ENCODE measurements around the gene AGR2. TPM values are rescaled to one million over a fixed set of nuclear protein-coding genes. Genes with fewer than 3 reads are reported as not detected.

AGR2 gene
- total RNA-seq, 1 experiment from 2014 or later: 76.1 TPM

DNA sequence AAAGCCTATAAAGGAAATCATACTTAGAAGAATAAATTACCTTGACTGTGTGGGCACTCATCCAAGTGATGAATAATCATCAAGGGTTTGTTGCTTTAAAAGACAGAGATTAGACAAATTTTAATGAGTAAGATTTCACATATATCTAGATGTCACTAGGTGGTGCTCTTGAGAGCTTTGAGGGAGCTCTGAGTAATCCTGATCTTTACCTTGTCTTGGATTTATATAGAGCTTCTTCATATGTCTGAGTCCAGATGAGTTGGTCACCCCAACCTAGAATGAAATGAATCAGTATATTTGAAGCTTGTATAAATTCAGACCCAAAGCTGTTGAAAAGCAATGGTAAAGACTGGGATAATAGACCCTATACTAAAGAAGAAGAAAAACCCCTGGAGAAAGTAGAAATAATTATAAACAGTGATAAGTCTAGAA, 3.7 kb downstream of the AGR2 start:
- Histone ChIP-seq H3K36me3 (ENCODE audit: low read depth) (peaks cover 40% of the 10 kb centered on the region), H3F3A (ENCODE audit: insufficient read depth, low read depth) (peaks cover 28% of the 10 kb centered on the region), H4K20me1 (ENCODE audit: insufficient read depth) (no peaks in the 10 kb centered on the region), H3K27me3 (ENCODE audit: insufficient read depth, low read depth) (no peaks in the 10 kb centered on the region), H3K9me3 (ENCODE audit: insufficient read depth, low read depth) (peaks cover 4% of the 10 kb centered on the region; the same call in 1 of the 2 replicates), H3K27ac (no peak overlapping the region), H3K4me3 (no peak overlapping the region), H3K79me2 (ENCODE audit: low read depth) (peaks cover 10% of the 10 kb centered on the region), H2AFZ (no peak overlapping the region), H3K4me2 (peak overlapping the region; percentile 10; the same call in 1 of the 2 replicates), H3K4me1 (replicated peaks; ENCODE audit: insufficient read depth) (peaks cover 50% of the 10 kb centered on the region), H3K9me2 (ENCODE audit: insufficient read depth) (no peaks in the 10 kb centered on the region)
- DNase-seq: peak; percentile 15 to 79
- TF ChIP-seq, protein P1, sequence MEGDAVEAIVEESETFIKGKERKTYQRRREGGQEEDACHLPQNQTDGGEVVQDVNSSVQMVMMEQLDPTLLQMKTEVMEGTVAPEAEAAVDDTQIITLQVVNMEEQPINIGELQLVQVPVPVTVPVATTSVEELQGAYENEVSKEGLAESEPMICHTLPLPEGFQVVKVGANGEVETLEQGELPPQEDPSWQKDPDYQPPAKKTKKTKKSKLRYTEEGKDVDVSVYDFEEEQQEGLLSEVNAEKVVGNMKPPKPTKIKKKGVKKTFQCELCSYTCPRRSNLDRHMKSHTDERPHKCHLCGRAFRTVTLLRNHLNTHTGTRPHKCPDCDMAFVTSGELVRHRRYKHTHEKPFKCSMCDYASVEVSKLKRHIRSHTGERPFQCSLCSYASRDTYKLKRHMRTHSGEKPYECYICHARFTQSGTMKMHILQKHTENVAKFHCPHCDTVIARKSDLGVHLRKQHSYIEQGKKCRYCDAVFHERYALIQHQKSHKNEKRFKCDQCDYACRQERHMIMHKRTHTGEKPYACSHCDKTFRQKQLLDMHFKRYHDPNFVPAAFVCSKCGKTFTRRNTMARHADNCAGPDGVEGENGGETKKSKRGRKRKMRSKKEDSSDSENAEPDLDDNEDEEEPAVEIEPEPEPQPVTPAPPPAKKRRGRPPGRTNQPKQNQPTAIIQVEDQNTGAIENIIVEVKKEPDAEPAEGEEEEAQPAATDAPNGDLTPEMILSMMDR (conservative IDR thresholded peaks at IDR 0.05): peak; percentile 85
- no peak for TF ChIP-seq EZH2 (IDR thresholded peaks at IDR 0.05; ENCODE audit: low read depth)
- intact Hi-C loops (cut with micrococcal nuclease; ENCODE audit: unreplicated experiment): loop anchor here (1.0 to 10.0 kb wide), 9 partner anchors 46 to 722 kb away; partner anchors contain the start of genes ANKMY2 and BZW2
- ChIA-PET CTCF (interaction anchor here (0.6 to 2.5 kb wide), 9 partner anchors 12 to 331 kb away, joined by 3 to 18 read pairs (median 5); no protein-coding TSS in a partner anchor), POLR2A (ENCODE audit: unreplicated experiment) (interaction anchor here (0.6 to 0.9 kb wide), 4 partner anchors 80 to 497 kb away, joined by 3 to 11 read pairs (median 6); no protein-coding TSS in a partner anchor)
- no TSS peak for BruUV-seq (replicated peaks)

DNA sequence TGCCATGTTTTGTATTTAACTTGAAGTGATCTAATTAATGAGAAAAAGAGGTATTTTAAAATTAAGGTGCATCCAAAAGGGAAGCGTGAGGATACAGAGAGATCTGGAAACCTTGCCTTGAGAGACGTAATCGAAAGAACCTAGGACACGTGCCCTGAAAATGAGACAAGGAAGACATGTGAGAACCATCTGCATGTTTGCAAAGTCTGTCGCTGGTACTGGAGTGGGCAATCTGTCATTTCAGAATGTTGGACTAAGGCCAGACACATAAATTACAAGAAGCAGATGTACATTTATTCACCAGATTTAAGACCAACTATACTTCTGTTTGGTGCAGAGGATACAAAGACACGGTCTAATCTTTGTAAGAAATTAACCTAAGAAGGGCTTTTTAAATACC, 9.2 kb downstream of the AGR2 start:
- H3K79me2 ChIP-seq (ENCODE audit: low read depth): no peaks in the 10 kb centered on the region
- no peak overlapping the region for H3K27ac ChIP-seq
- H3K36me3 ChIP-seq (ENCODE audit: low read depth): peaks cover 40% of the 10 kb centered on the region
- POLR2A ChIA-PET (ENCODE audit: unreplicated experiment): no interaction called here
- CTCF ChIA-PET: no interaction called here
- TF ChIP-seq, protein P1 (conservative IDR thresholded peaks at IDR 0.05): no peak
- no peak for TF ChIP-seq EZH2 (IDR thresholded peaks at IDR 0.05; ENCODE audit: low read depth)
- peaks cover 2% of the 10 kb centered on the region; the same call in 1 of the 2 replicates for H3K4me1 ChIP-seq (replicated peaks; ENCODE audit: insufficient read depth)
- no peaks in the 10 kb centered on the region for H4K20me1 ChIP-seq (ENCODE audit: insufficient read depth)
- H3F3A ChIP-seq (ENCODE audit: insufficient read depth, low read depth): 0 out of 2 replicates have a peak, but pooled peaks cover 4% of the 10 kb centered on the region
- no peaks in the 10 kb centered on the region for H3K27me3 ChIP-seq (ENCODE audit: insufficient read depth, low read depth)
- H3K9me3 ChIP-seq (ENCODE audit: insufficient read depth, low read depth): peaks cover 4% of the 10 kb centered on the region; the same call in 1 of the 2 replicates
- H3K4me2 ChIP-seq: no peak overlapping the region
- no peak overlapping the region for H3K4me3 ChIP-seq
- BruUV-seq (replicated peaks): no TSS peak
- peak in 1 of 2 experiments; percentile 22 for DNase-seq
- no peaks in the 10 kb centered on the region for H3K9me2 ChIP-seq (ENCODE audit: insufficient read depth)
- no peak overlapping the region for H2AFZ ChIP-seq
- intact Hi-C loops (cut with micrococcal nuclease; ENCODE audit: unreplicated experiment): no loop called here

DNA sequence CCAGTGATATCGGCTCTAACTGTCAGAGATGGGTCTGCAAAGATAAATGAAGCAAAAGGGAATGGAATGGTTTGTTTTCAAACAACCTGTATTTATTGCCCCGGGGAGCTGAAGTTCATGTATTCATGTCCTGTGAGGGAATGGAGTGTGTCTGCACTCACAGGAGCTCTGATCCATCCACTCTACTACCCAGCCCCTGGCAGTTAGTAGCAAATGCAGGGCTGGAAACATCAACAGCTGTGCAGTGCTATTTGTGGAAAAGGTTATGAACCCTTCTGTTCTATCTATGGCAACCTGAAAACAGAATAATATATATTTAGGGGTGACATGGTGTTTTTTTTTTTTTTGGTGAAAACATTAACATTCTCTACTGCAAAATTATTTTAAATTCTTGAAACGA, 9.8 kb downstream of the AGR2 start:
- H3K4me3 ChIP-seq: no peak overlapping the region
- peak in 1 of 2 experiments; percentile 13 for DNase-seq
- no peaks in the 10 kb centered on the region for H3K4me1 ChIP-seq (replicated peaks; ENCODE audit: insufficient read depth)
- peaks cover 33% of the 10 kb centered on the region for H3K36me3 ChIP-seq (ENCODE audit: low read depth)
- POLR2A ChIA-PET (ENCODE audit: unreplicated experiment): no interaction called here
- no TSS peak for BruUV-seq (replicated peaks)
- CTCF ChIA-PET: no interaction called here
- H3K4me2 ChIP-seq: no peak overlapping the region
- H3K79me2 ChIP-seq (ENCODE audit: low read depth): no peaks in the 10 kb centered on the region
- no peak overlapping the region for H2AFZ ChIP-seq
- H4K20me1 ChIP-seq (ENCODE audit: insufficient read depth): no peaks in the 10 kb centered on the region
- H3K9me2 ChIP-seq (ENCODE audit: insufficient read depth): no peaks in the 10 kb centered on the region
- 0 out of 2 replicates have a peak, but pooled peaks cover 4% of the 10 kb centered on the region for H3F3A ChIP-seq (ENCODE audit: insufficient read depth, low read depth)
- no peaks in the 10 kb centered on the region for H3K27me3 ChIP-seq (ENCODE audit: insufficient read depth, low read depth)
- H3K27ac ChIP-seq: no peak overlapping the region
- H3K9me3 ChIP-seq (ENCODE audit: insufficient read depth, low read depth): peaks cover 4% of the 10 kb centered on the region; the same call in 1 of the 2 replicates
- intact Hi-C loops (cut with micrococcal nuclease; ENCODE audit: unreplicated experiment): no loop called here
- TF ChIP-seq, protein P1 (conservative IDR thresholded peaks at IDR 0.05): no peak
- TF ChIP-seq EZH2 (IDR thresholded peaks at IDR 0.05; ENCODE audit: low read depth): no peak

All from PC-9 (cell line).